ENCODE results near the gene NMU.
"Not testable (repeated sequence)": the region's sequence is repeated elsewhere in the genome, so short reads cannot be mapped to it uniquely, and the experiment has no call there.

NMU gene, protein sequence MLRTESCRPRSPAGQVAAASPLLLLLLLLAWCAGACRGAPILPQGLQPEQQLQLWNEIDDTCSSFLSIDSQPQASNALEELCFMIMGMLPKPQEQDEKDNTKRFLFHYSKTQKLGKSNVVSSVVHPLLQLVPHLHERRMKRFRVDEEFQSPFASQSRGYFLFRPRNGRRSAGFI

DNA sequence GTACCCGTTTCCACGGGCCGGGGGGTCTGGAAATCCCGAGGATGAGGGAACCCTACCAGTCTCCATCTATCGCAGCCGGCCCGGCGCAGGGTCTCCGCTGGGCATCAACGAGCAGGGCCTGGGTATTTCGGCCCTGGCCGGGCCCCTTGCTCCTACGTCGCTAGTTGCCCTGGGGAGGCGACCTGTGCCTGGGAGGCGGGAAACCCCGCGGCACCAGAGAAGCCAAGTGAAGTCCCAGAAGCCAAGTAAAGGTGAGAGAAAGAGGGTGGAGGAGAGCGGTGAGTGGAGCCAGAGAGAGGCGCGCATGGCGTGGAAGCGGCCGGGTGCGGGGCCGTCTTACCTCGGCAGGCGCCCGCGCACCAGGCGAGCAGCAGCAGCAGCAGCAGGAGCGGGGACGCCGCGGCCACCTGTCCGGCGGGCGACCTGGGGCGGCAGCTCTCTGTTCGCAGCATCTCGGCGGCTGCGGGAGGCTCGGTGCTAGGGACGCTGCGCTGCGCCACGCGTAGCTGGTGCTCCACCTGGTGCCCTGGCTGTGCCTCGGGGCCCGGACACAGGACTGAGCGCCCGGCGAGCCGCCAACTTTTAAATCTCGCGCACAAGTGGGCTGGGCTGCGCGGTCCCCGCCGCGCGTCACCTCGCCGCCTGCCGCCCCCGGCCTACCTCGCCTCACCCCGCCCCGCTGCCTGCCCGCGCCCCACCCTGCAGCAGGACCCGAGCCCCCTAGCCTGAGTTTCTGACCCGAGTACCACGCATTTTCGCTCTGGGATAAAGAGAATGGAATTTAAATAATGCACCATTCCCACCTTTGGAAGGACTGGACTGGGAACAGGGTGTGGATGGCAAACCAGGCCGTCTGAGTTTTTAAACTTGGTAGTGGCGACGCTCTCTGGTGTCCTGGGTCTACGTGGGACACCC is at the start of gene NMU:
TSS of gene NMU (minus strand) at position 558 of the 915 bp plus-strand sequence. CDS start at position 452, 106 bp downstream.
- no peak for DNase-seq (ENCODE audit: low spot score)

DNA sequence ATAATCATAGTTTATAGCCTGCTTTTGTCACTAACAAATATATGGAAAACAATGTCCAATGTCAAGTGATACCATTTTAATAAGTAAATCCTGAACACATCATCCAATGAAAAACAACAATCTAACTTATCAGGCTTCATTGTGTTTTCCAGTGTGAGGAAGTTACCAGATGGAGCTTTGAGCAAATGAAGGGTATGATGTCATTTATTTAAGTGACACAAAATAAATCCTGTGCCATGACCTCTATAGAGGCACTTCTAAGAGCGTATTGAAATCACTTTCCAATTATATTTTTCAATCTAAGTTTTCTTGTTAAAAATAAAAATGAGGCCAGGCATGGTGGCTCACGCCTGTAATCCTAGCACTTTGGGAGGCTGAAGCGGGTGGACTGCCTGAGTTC is 48.2 kb upstream of the NMU start:
- DNase-seq (ENCODE audit: low spot score): no peak

DNA sequence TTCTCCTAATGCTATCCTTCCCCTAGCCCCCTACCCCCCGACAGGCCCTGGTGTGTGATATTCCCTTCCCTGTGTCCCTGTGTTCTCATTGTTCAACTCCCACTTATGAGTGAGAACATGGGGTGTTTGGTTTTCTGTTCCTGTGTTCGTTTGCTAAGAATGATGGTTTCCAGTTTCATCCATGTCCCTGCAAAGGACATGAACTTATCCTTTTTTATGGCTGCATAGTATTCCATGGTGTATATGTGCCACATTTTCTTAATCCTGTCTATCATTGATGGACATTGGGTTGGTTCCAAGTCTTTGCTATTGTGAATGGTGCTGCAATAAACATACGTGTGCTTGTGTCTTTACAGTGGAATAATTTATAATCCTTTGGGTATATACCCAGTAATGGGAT is 46.7 kb upstream of the NMU start:
- DNase-seq (ENCODE audit: low spot score): not testable (repeated sequence)

DNA sequence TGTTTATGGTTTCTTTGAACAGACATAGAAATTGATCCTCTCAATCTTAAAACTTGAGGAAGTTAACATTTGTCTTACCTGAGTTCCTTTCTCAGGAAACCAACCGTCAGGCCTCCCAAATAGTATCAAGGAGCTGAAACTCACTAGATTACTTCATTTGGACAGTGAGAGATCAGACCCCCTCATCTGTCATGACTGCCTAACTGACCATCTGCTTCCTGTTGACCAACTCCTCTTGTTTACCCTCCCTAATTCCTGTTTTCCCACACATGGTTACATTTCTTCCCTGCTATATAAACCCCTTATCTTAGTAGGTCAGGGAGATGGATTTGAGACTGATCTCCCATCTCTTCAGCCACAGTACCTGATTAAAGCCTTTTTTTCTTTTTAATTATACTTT is 46.2 kb upstream of the NMU start:
- no peak for DNase-seq (ENCODE audit: low spot score)

DNA sequence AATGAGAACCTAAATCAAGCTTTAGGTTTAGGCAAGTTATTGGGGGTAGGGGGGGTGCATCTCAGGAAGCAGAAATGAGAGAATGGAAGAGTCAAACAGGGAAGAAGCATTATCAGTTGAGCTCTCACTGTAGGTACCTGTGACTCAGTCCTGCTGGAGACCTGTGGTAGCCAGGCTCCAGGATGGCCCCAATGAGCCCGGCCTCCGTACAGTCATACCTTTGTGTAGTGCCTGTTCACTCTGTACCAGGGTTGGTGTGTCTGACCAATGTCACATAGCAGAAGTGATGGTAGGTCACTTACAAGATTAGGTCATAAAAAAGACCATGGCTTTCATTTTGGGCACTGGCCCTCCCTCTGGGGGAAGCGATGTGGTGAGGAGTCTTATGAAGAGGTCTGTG is 45.3 kb upstream of the NMU start:
- no peak for DNase-seq (ENCODE audit: low spot score)

DNA sequence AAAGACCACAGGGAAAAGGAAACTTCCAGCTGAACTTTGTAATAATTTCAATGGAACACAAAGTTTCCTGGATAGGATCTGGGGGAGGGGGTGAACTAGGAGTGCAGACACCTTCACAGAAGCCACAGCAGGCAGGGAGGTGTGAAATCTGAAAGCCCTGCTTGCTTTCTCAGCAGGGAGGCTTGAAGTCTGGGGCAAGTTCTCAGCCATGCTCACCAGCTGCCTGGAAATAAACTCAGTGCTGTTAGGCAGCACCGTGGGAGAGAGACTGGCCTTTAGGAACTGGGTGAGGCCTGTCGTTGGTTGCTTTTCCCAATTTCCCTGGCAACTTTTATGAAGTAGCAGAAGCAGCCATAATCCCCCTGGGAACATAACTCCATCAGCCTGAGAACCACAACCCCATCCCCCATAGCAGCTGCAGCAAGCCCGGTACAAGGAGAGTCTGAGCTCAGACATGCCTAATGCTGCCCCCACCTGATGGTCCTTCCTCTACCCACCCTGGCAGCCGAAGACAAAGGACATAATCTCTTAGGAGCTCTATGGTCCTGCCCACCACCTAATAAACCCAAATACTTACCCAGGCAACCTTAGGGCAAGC is 39.2 kb upstream of the NMU start:
- no peak for DNase-seq (ENCODE audit: low spot score)

DNA sequence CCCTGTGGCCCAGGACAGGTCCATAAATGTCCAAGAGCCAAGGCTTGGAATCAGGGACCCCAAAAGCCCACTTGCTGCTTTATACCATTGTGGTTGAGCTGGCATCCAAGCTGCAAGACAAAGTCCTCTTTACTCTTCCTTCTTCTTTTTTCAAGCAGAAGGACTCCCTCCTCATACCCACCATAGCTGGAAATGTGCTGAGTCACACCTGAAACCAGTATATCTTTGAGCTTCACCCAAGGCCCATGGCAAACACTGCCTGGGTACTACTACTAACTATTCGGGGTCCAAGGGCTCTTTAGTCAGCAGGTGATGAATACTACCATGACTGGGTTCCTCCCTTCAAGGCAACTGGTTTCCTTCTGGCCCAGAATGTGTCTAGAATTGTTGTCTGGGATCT is 37.3 kb upstream of the NMU start:
- no peak for DNase-seq (ENCODE audit: low spot score)

DNA sequence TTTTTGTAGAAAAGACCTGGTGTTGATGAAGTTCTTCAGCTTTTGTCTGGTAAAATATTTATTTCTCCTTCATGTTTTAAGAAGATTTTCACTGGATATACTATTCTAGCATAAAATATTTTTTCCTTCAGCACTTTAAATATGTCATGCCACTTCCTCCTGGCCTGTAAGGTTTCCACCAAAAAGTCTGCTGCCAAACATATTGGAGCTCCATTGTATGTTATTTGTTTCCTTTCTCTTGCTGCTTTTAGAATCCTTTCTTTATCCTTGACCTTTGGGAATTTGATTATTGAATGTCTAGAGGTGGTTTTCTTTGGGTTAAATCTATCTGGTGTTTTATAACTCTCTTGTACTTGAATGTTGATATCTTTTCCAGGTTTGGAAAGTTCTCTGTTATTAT is 35.6 kb upstream of the NMU start:
- no peak for DNase-seq (ENCODE audit: low spot score)

DNA sequence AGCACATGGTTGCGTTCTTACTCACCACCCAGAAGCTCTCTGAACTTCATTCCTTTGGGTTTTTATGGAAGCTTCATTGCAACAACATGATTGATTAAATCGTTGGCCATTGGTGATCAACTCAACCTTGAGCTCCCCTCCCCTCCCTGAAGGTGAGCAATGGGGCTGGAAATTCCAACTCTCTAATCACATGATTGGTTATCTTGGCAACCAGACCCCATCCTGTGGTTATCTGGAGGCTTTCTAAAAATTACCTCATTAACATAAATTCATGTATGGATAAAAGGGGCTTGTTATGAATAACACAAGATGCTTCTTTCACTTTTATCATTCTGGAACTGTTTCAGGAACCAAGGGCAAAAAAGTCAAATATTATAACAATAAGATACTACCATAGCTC is 34.6 kb upstream of the NMU start:
- no peak for DNase-seq (ENCODE audit: low spot score)

DNA sequence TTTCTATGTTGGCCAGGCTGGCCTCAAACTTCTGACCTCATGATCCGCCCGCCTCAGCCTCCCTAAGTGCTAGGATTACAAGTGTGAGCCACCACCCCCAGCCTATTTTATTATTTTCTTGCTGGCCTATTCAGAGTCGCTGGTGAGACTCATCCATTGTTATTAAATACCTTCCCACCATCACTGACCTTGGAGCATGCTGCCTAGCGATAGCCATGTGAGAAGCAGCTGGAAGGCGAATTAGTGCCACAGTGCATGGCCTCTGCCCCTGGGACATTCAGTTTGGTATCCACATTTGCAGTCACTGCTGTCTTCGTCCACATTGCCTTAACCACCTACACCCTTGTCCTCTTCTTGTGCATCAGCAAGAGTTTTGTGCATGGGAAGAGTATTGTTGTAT is 32.4 kb upstream of the NMU start:
- no peak for DNase-seq (ENCODE audit: low spot score)

DNA sequence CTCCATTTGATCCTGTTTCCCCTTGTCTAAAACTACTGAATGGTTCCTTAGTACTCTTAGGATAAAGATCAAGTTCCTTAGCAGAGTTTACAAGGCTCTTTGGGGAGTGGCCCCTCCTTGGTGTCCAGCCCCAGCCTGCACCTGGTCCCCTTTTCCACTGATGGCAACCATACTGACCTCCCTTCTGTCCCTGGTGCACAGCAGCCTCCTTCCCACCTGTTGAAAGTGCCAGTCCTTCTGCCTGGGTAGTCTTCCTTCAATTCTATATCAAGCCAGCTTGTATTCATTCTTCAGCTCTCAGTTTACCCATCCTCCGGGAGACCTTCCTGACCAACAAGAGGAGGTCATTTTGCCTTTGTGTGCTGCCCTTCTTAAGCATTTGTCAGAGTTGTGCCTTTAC is 30.4 kb upstream of the NMU start:
- DNase-seq (ENCODE audit: low spot score): no peak

DNA sequence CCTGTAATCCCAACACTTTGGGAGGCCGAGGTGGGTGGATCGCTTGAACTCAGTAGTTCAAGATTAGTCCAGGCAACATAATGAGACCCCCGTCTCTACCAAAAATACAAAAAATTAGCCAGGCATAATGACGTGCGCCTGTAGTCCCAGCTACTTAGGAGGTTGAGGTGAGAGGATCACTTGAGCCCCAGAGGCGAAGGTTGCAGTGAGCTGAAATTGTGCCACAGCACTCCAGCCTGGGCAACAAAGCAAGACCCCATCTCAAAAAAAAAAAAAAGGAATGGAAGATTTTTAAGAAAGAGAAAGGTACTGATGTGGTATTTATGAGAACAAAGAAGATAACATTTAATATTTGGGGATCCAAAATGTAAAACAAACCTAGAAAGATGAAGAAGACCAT is 27.0 kb upstream of the NMU start:
- no peak for DNase-seq (ENCODE audit: low spot score)

DNA sequence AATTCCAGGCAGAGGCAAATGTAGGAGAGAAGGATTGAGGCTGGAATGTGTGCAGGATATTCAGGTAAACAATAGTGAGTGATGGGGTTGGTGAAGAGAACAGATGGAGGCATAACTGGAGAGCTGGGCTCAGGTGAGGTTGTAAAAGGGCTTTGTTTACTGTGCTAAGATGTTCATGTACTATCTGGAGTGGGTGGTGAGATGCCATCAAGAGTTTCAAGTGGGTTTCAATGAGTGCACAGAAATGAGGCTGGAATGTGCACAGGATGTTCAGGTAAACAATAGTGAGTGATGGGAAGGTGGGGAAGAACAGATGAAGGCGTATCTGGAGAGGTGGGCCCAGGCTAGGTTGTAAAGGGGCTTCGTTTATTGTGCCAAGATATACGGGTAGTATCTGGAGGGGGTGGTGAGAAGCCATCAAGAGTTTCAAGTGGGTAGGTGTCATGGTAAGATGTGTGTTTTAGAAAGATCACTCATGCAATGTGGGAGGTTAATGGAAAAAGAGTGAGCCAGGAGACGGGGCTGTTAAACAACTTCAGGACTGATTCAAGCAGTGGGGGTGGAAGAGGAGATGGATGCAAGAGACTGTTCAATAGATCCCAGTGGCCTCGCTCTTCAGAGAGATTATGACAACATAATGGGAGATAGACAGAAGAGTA is 25.4 kb upstream of the NMU start:
- no peak for DNase-seq (ENCODE audit: low spot score)

DNA sequence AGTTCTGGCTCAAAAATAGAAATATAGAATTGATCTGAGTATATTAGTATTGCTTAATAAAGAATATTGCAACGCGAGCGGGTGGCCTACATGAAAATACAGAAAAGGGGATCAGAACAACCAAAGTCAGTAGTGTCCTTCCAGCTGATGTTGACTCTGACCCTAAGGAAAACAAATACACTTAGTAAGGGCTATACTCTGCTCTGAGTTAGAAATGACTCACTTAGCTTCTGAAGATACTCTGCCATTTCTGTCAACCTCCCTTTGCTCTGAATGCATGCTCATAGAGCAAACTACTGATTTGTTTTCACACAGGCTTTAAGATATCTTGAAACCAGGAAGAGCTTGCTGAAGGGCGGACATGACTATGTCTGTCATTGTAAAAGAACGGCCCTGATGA is 22.6 kb upstream of the NMU start:
- no peak for DNase-seq (ENCODE audit: low spot score)

DNA sequence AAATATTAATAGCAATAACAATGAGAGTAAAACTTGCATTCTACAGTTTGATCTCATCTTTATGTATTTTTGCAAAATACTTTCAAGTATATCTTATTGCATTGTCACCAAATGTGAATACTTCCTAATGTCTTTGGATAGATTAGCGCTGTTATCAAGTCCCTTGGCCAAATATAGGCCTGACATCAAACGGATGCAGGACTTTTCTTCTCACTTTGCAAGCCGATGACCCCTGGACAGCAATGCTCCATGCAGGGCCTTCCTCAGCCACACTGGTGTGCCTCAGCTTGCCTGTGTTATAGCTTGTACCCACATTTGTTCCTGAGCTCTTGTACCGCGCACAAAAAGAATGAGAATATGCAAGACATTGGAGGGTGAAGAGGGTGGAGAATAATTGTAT is 18.0 kb upstream of the NMU start:
- no peak for DNase-seq (ENCODE audit: low spot score)

DNA sequence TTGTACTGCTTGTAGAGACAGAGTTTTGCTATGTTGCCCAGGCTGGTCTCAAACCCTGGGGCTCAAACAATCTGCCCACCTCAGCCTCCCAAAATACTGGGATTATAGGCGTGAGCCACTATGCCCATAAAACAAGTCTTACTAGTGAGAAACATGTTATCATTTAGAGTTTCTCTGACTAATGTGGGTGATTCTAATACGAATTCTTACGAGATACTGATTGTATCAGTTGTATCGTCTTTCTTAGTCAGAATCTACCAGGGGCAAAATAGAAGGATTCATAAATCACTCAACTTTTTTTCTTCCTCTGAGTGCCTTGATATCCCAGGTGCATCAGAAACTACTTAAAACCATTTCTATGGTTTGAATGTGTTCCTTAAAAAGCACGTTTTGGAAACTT is 14.4 kb upstream of the NMU start:
- no peak for DNase-seq (ENCODE audit: low spot score)

DNA sequence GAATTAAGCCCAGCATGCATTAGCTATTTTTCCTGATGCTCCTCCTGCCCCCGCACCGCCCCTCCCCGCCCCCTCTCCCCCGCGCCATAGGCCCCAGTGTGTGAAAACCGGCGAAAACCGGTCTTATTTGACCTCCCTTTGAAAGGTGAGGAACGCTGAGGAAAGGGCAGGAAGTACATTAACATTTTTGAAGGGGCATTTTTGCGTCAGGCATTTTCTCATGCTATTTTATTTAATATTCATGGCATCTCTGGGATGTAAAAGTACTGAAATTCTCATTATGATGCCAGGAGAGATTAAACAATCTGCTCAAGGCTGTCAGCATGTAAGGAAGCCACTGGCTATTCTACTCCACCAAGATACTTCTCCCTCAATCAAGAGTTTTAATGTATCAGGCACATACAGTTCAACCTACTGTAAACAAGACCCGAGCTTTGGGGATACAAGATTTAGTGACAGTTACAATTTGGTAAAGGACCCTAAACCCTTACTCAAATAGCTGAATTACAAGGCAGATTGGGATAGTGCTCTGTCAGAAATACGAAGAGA is 1.2 kb upstream of the NMU start:
- no peak for DNase-seq (ENCODE audit: low spot score)

DNA sequence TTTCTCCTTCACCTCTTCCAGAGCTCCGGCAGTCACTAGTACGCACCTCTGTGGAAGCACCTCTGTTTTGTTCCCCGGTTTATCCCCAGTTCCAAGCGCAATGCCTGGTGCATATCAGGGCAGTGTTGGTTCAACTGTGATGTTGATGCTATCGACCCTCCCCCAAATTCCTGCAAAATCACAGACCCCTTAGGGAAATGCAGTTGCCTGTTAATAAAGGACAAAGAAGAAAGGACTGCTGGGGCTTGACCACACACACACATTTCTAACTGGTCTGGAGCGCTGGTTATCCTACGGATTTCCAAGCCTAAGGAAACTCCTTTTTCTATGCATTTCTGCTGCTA is 530 bp upstream of the NMU start:
- DNase-seq (ENCODE audit: low spot score): no peak

DNA sequence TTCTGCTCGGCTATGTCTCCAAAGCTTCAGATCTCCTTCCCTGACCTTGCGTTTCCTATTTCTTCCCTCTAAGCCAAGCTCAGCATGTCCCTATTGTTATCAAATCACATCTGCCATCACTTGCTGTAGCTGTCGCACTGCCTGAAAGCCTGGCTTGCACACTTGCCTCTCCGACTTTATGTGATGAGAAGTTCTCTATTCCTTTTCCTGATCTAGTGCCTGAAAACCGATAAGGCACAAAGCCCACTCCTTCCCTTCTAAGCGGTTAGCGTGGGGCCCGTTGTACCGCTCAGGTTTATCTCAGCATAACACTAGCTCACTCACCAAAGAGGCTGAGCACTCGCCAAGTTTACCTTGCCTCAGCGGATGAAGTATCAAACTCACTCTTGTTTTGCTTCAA is 816 bp downstream of the NMU start:
- no peak for DNase-seq (ENCODE audit: low spot score)

DNA sequence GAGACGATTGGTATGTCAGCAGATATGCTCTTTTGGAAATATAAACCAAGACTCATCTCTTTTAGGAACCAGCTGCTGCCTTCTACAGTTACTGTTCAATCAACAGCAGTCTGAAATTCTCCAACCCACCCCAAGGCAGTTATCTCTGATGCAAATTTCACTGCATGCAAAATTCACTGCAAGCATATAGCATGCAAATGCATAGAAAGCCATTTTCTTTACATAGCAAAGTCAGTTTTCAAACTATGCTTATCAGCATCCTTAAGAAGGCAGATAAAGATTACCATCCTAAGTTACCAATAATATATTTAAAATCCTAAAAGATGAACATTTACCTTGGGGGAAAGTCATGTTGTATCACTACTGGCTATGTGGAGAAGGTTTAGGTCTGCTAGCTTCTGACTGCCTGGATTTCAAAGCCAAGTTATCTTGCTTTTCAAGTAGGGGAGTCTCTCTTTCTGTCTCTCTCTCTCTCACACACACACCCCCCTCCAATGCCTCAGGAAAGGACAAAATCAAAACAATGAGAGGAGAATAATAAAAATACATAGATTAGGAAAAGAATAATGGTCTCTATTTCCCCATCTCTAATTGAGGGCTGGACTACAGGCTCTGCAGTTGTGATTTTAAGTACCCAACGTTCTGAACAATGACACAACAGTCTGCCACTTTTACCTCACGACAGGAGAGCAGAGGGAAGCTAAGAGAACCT is 1.5 kb downstream of the NMU start:
- DNase-seq (ENCODE audit: low spot score): no peak

DNA sequence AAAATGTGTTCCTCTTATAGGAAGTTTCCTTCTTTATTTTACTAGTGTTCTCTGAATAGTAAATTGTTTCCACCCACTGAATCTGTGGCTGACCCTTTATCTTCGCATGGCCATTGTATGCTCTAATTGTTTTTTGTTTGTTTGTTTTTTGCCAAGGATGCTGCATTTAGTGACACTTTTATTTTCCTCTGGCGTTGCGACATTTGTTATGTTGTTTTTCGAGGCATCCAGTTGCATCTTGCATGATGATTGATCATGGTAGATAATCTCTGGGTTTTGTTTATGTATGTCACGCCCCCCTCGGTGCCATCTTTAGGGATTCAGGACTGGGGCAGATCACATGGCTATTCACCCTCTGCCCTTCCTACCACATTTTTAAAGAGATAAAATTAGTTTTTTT is 2.2 kb downstream of the NMU start:
- no peak for DNase-seq (ENCODE audit: low spot score)

DNA sequence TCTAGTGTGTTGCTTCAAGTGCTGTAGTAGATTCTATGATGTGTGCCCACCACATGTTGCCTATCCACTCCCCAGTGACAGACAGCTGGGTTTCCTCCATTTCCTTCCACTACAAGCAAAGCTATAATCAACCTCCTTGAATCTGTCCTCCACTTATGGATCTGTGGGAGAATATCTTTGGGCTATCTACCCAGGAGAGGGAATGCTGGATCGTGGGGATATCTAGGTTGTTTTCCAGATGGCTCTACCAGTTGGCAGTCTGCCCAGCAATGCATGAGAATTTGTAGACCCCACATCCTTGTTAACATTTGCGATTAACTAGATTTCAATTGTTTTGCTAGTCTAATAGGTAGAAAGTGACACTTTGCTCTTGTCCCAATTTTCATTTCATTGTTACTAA is 10.3 kb downstream of the NMU start:
- DNase-seq (ENCODE audit: low spot score): no peak
